ENCODE data around the gene PELI1.

Gene PELI1

GRCh38 chr2:64153811-64154210 lies 9.6 kb upstream of the PELI1 start:
- no peak for DNase-seq

GRCh38 chr2:64151476-64151875 lies 7.3 kb upstream of the PELI1 start:
- no peak for DNase-seq

GRCh38 chr2:64145714-64146113 lies 1.5 kb upstream of the PELI1 start:
- no peak for DNase-seq

- no peak for DNase-seq
Observed at GRCh38 chr2:64145119-64145518, 899 bp upstream of the PELI1 start.

GRCh38 chr2:64143169-64144056 lies 807 bp downstream of the PELI1 start:
- no peak for DNase-seq

GRCh38 chr2:64142741-64143168 lies 1.5 kb downstream of the PELI1 start:
- no peak for DNase-seq

- no peak for DNase-seq
Observed at GRCh38 chr2:64141674-64142405, 2.4 kb downstream of the PELI1 start.

- DNase-seq = no peak
Observed at GRCh38 chr2:64140665-64141200, 3.5 kb downstream of the PELI1 start.

GRCh38 chr2:64139956-64140355 lies 4.3 kb downstream of the PELI1 start:
- DNase-seq = no peak

GRCh38 chr2:64137996-64138395 lies 6.2 kb downstream of the PELI1 start:
- DNase-seq = no peak

- DNase-seq = no peak
Observed at GRCh38 chr2:64137567-64137966, 6.7 kb downstream of the PELI1 start.

GRCh38 chr2:64135421-64135820 lies 8.8 kb downstream of the PELI1 start:
- DNase-seq = no peak

GRCh38 chr2:64134813-64135212 lies 9.4 kb downstream of the PELI1 start:
- no peak for DNase-seq

- DNase-seq = peak; percentile 62
Observed at GRCh38 chr2:64133828-64134227, 10.4 kb downstream of the PELI1 start.

- no peak for DNase-seq
Observed at GRCh38 chr2:64133354-64133753, 10.9 kb downstream of the PELI1 start.

- no peak for DNase-seq
Observed at GRCh38 chr2:64130333-64130732, 13.9 kb downstream of the PELI1 start.

GRCh38 chr2:64128943-64129391 lies 15.3 kb downstream of the PELI1 start:
- DNase-seq = no peak

GRCh38 chr2:64128406-64128805 lies 15.8 kb downstream of the PELI1 start:
- no peak for DNase-seq

GRCh38 chr2:64127119-64127518 lies 17.1 kb downstream of the PELI1 start:
- DNase-seq = no peak

GRCh38 chr2:64126601-64127000 lies 17.6 kb downstream of the PELI1 start:
- no peak for DNase-seq

- DNase-seq = no peak
Observed at GRCh38 chr2:64124571-64124970, 19.6 kb downstream of the PELI1 start.

- no peak for DNase-seq
Observed at GRCh38 chr2:64124168-64124567, 20.1 kb downstream of the PELI1 start.

- DNase-seq = no peak
Observed at GRCh38 chr2:64123740-64124139, 20.5 kb downstream of the PELI1 start.

- no peak for DNase-seq
Observed at GRCh38 chr2:64122358-64122757, 21.9 kb downstream of the PELI1 start.

Measured in amniotic stem cell (primary cell).